Stimulated activated CD4-positive, alpha-beta T cell treated with anti-CD3 and anti-CD28 coated beads, Interleukin-4, amount 100 ng/mL, for 24 hours (primary cell): ENCODE results near the gene KRTAP5-9.
"Not testable (repeated sequence)": the region's sequence is repeated elsewhere in the genome, so short reads cannot be mapped to it uniquely, and the experiment has no call there.

Experiments
- DNase-seq: peaks from one replicate; pipeline ENCODE4 v3.0.0-alpha.2; 2020

Gene KRTAP5-9

DNA sequence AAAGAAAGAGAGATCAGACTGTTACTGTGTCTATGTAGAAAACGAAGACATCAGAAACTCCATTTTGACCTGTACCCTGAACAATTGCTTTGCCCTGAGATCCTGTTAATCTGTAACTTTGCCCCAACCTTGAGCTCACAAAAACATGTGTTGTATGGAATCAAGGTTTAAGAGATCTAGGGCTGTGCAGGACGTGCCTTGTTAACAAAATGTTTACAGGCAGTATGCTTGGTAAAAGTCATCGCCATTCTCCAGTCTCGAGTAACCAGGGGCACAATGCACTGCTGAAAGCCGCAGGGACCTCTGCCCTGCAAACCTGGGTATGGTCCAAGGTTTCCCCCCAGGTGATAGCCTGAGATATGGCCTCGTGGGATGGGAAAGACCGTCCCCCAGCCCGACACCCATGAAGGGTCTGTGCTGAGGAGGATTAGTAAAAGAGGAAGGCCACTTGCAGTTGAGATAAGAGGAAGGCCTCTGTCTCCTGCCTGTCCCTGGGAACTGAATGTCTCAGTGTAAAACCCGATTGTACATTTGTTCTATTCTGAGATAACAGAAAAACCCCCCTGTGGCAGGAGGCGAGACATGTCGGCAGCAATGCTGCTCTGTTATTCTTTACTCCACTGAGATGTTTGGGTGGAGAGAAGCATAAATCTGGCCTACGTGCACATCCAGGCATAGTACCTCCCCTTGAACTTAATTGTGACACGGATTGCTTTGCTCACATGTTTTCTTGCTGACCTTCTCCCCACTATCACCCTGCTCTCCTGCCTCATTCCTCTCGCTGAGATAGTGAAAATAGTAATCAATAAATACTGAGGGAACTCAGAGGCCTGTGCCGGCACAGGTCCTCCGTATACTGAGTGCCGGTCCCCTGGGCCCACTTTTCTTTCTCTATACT is 13.3 kb upstream of the KRTAP5-9 start:
- not testable (repeated sequence) for DNase-seq

DNA sequence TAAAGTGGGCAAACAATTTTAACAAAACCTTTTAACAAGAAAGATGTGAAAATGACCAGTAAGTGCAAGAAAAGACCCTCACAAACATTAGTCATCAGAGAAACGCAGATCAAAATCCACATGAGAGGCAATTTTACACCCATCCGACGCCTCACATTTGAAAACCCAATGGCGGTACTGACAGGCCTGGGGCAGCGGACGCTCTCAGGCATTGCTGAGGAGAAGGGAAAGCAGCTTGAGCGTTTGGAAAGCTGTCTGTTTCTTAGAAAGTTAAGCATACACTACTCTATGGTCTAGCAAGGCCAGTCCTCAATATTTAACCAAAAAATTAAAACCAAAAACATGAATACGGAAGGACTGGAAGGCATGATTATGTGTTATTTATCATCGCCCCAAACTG is 12.4 kb upstream of the KRTAP5-9 start:
- no peak for DNase-seq

GRCh38 chr11:71537537-71537936 is 10.7 kb upstream of the KRTAP5-9 start:
- DNase-seq = no peak

- not testable (repeated sequence) for DNase-seq
Measured at GRCh38 chr11:71537977-71538665, 10.1 kb upstream of the KRTAP5-9 start, which contains the start of gene KRTAP5-8. Gene KRTAP5-8, plus strand, starts transcription at chr11:71538025. Its CDS starts 31 bp downstream, at chr11:71538056.

- no peak for DNase-seq
Measured at GRCh38 chr11:71538666-71538990, 9.6 kb upstream of the KRTAP5-9 start.

- DNase-seq = no peak
Measured at GRCh38 chr11:71539017-71539416, 9.2 kb upstream of the KRTAP5-9 start.

- DNase-seq = not testable (repeated sequence)
Measured at GRCh38 chr11:71539971-71540370, 8.2 kb upstream of the KRTAP5-9 start.

- not testable (repeated sequence) for DNase-seq
Measured at GRCh38 chr11:71540521-71541304, 7.5 kb upstream of the KRTAP5-9 start.

DNA sequence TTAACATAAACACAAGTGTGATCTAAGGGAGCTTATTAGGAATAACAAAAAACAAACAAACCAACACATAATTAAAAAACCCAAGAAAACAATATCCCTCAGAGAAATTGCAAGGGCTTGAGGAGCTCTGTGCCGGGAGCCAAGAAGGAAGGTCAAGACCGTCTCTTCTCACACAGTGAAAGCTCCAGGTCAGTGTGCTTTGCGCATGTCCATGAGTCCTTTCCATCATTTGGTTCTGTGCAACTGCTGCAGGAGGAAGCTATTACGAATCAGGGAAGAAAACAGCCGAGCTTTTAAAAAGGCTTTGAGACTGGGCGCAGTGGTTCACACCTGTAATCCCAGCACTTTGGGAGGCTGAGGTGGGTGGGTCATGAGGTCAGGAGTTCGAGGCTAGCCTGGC is 5.8 kb upstream of the KRTAP5-9 start:
- no peak for DNase-seq

DNA sequence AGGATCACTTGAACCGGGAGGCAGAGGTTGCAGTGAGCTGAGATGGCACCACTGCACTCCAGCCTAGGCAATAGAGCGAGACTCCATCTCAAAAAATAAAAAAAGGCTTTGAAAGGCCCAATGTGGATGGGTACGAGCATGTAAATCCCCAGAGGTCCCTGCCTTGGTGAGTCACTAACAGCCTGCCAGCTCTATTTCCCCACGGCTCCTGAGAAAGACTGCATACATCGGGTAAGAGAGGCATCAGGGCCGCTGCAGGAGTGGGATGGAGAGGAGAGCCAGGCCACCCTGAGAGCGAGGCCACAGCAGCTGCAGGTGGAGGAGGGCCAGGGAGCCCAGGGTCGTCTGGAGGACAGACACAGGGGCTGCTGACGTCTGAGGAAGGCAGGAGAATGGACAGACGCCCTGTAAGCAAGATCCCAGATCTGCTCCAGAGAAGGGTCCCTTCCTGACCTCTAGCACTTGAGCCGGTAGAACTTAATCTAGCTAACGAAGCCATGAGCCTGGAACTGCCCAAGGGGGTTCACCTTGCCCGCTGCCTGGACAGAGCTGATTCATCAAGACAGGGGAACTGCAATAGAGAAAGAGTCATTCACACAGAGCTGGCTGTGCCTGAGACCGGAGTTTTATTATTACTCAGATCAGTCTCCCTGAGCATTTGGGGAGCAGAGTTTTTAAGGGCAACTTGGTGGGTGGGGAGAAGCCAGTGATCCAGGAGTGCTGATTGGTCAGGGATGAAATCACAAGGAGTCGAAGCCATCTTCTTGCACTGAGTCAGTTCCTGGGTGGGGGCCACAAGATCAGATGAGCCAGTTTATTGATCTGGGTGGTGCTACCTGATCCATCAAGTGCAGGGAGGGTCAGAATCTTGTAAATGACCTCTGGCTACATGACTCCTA is 5.1 kb upstream of the KRTAP5-9 start:
- no peak for DNase-seq

GRCh38 chr11:71543866-71544265 is 4.4 kb upstream of the KRTAP5-9 start:
- no peak for DNase-seq

DNA sequence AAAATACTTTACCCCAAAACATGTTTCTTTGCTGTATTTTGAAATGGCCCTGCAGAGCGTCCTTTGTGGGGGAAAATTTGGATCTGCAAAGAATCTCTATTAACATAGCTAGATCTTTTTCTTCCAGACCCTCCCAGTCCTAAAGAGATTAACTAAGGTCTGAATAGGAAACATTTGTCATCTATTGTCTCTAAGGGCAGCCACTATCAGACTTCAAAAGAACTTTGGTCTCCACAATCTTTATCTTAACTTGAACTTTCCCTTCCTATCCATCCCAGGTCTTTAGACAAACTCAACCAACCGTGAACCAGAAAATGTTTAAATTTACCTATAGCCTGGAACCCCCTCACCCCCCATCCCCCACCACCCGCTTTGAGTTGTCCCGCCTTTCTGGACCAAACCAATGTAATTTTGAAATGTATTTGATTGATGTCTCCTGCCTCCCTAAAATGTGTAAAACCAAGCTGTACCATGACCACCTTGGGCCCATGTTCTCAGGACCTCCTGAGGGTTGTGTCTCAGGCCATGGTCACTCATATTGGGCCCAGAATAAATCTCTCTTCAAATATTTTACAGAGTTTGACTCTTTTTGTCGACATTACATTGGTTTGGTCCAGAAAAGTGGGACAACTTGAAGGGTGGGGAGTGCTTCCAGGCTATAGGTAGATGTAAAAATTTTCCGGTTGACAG is 3.5 kb upstream of the KRTAP5-9 start:
- no peak for DNase-seq

DNA sequence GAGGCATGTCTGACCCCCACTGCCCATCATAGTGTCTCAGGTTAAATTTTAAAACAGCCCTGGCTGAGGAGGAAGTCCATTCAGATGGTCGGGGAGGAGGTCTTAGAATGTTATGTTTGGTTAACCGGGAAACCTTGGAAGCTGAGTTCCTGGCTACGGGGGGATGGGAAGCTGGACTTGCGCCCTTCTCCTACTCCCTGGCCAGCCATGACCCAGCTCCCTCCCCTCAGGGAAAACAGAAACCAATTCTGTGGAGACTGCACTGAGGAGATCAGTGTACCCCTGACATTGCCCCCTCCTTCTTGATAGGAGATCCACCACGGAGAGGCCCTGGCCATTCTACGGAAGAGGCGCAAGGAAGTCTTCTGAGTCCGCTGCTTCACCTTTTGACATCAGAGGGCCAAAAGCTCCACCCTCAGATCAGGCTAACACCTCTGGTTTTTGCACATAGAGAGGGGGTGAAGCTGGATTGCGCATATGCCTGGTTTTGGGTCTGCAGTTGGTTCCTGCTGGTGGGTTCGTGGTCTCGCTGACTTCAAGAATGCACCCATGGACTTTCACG is 2.7 kb upstream of the KRTAP5-9 start:
- no peak for DNase-seq

DNA sequence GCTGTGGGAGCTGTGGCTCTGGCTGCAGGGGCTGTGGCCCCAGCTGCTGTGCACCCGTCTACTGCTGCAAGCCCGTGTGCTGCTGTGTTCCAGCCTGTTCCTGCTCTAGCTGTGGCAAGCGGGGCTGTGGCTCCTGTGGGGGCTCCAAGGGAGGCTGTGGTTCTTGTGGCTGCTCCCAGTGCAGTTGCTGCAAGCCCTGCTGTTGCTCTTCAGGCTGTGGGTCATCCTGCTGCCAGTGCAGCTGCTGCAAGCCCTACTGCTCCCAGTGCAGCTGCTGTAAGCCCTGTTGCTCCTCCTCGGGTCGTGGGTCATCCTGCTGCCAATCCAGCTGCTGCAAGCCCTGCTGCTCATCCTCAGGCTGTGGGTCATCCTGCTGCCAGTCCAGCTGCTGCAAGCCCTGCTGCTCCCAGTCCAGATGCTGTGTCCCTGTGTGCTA is 514 bp downstream of the KRTAP5-9 start:
- no peak for DNase-seq

DNA sequence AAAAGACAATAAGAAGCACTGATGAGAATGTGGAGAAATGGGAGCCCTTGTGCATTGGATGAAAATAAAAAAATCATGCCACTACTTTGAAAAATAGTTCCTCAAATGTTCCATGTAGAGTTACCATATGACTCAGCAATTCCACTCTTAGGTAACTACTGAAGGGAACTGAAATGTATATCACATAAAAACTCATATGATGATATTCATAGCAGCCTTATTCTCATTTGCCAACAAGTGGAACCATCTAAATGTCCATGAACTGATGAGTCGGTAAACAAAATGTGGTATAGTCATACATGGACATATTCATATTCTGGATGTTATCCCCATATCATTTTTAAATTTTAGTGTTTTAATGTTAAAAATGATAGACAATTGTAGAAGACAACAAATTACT is 3.5 kb downstream of the KRTAP5-9 start:
- no peak for DNase-seq

- DNase-seq = no peak
Measured at GRCh38 chr11:71554996-71555395, 6.8 kb downstream of the KRTAP5-9 start.

GRCh38 chr11:71555508-71555907 is 7.3 kb downstream of the KRTAP5-9 start:
- no peak for DNase-seq

DNA sequence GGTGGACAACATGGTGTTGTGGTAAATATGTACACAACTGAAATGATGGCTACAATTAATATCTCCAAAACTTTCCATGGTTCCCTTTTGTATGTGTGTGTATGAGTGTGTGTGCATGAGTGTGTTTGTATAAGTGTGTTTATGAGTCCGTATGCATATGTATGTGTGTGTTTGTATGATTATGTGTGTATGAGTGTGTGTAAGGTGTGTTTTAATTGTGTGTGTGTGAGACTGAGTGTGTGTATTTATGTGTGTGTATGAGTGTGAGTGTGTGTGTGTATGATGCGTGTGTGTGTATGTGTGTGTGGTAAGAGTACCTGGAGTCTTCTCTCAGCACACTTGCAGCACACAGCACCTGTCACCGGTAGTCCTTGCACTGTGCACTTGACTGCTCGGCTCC is 7.8 kb downstream of the KRTAP5-9 start:
- DNase-seq = no peak

GRCh38 chr11:71557257-71557656 is 9.0 kb downstream of the KRTAP5-9 start:
- DNase-seq = no peak

DNA sequence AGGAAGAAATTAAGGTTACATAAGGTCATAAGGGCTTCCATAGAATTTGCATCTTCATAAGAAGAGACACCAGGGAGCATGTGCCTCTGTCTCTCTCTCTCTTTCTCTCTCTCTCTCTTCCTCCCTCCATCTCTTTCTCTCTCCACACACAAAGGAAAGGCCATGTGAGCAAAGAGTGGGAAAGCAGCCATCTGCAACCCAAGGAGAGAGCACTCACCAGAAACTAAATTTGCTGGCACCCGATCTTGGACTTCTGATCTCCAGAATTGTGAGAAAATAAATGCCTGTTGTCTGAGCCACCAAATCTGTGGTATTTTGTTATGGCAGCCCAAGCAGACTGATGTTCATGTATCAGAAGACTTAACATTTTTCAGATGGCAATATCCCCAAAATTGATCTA is 10.8 kb downstream of the KRTAP5-9 start:
- no peak for DNase-seq

- no peak for DNase-seq
Measured at GRCh38 chr11:71562120-71562519, 13.9 kb downstream of the KRTAP5-9 start.
